RCC 7860 (cell line): ENCODE measurements around the gene OTULINL.
"Not testable (repeated sequence)": the region's sequence is repeated elsewhere in the genome, so short reads cannot be mapped to it uniquely, and the experiment has no call there.

Experiments
- DNase-seq: peaks from one replicate; pipeline ENCODE4 v3.0.0-alpha.2; 2015; ENCODE audit warnings: low spot score
- FAIRE-seq: peaks from 2 replicates; lab custom pipeline; 2012; peaks lifted over from hg19 to GRCh38; lab: Jason Lieb, UNC

The OTULINL gene

GRCh38 chr5:14581106-14581890 is at the start of gene OTULINL:
OTULINL (plus strand) TSS chr5:14581792; CDS start chr5:14581895, 103 bp downstream.
- no peak for FAIRE-seq
- peak; percentile 36 for DNase-seq

- FAIRE-seq, result no peak
- no peak for DNase-seq
Measured at GRCh38 chr5:14532180-14532579, 49.4 kb upstream of the OTULINL start.

GRCh38 chr5:14534773-14535172 is 46.8 kb upstream of the OTULINL start:
- DNase-seq (no peak), FAIRE-seq (no peak)

- no peak for DNase-seq
- FAIRE-seq, result no peak
Measured at GRCh38 chr5:14545308-14545707, 36.3 kb upstream of the OTULINL start.

GRCh38 chr5:14545862-14546261 is 35.7 kb upstream of the OTULINL start:
- FAIRE-seq (no peak), DNase-seq (no peak)

GRCh38 chr5:14547666-14548065 is 33.9 kb upstream of the OTULINL start:
- FAIRE-seq (no peak), DNase-seq (no peak)

GRCh38 chr5:14551211-14551610 is 30.4 kb upstream of the OTULINL start:
- FAIRE-seq, result no peak

GRCh38 chr5:14552017-14552416 is 29.6 kb upstream of the OTULINL start:
- FAIRE-seq, result no peak
- DNase-seq, result no peak

More at GRCh38 chr5:14551211-14551610, 30.4 kb upstream of the OTULINL start:
- DNase-seq, result no peak

- not testable (repeated sequence) for FAIRE-seq, DNase-seq
Measured at GRCh38 chr5:14554288-14554687, 27.3 kb upstream of the OTULINL start.

- no peak for FAIRE-seq
- DNase-seq, result no peak
Measured at GRCh38 chr5:14556015-14556414, 25.6 kb upstream of the OTULINL start.

GRCh38 chr5:14557203-14557770 is 24.3 kb upstream of the OTULINL start:
- DNase-seq (no peak), FAIRE-seq (no peak)

- no peak for FAIRE-seq
- no peak for DNase-seq
Measured at GRCh38 chr5:14557791-14558415, 23.7 kb upstream of the OTULINL start.

- FAIRE-seq, result no peak
- no peak for DNase-seq
Measured at GRCh38 chr5:14560091-14560595, 21.4 kb upstream of the OTULINL start.

- no peak for FAIRE-seq
- DNase-seq, result no peak
Measured at GRCh38 chr5:14561741-14562140, 19.9 kb upstream of the OTULINL start.

- no peak for FAIRE-seq
- no peak for DNase-seq
Measured at GRCh38 chr5:14568333-14568732, 13.3 kb upstream of the OTULINL start.

- DNase-seq (no peak), FAIRE-seq (no peak)
Measured at GRCh38 chr5:14569948-14570691, 11.5 kb upstream of the OTULINL start.

- FAIRE-seq (no peak), DNase-seq (no peak)
Measured at GRCh38 chr5:14571901-14572300, 9.7 kb upstream of the OTULINL start.

GRCh38 chr5:14572385-14572784 is 9.2 kb upstream of the OTULINL start:
- no peak for FAIRE-seq
- no peak for DNase-seq

GRCh38 chr5:14572836-14573235 is 8.8 kb upstream of the OTULINL start:
- FAIRE-seq (no peak), DNase-seq (no peak)

GRCh38 chr5:14574096-14574495 is 7.5 kb upstream of the OTULINL start:
- no peak for DNase-seq
- no peak for FAIRE-seq

- DNase-seq (no peak), FAIRE-seq (no peak)
Measured at GRCh38 chr5:14574891-14575508, 6.6 kb upstream of the OTULINL start.
